Glutamatergic neuron (in vitro differentiated cells): ENCODE measurements around the gene C22orf23. TPM values are rescaled to one million over a fixed set of nuclear protein-coding genes. Genes with fewer than 3 reads are reported as not detected.

Source experiments
- DNase-seq: peaks from one replicate; pipeline ENCODE4 v3.0.0; 2022
- H3K27ac Mint-ChIP-seq: one replicate; pipeline ENCODE4 v1.8.0; 2020; ENCODE audit warnings: mild to moderate bottlenecking, mixed read lengths, inconsistent platforms; ENCODE audit not compliant: unreplicated experiment
- H3K27me3 Mint-ChIP-seq: one replicate; pipeline ENCODE4 v1.8.0; 2020; ENCODE audit warnings: mild to moderate bottlenecking, moderate library complexity, mixed read lengths, inconsistent platforms; ENCODE audit not compliant: unreplicated experiment
- H3K36me3 Mint-ChIP-seq: one replicate; pipeline ENCODE4 v1.8.0; 2020; ENCODE audit warnings: mild to moderate bottlenecking, mixed read lengths, inconsistent platforms; ENCODE audit not compliant: unreplicated experiment
- H3K4me1 Mint-ChIP-seq: one replicate; pipeline ENCODE4 v1.8.0; 2020; ENCODE audit warnings: mild to moderate bottlenecking, low read depth, mixed read lengths, inconsistent platforms; ENCODE audit not compliant: unreplicated experiment
- H3K4me3 Mint-ChIP-seq: one replicate; pipeline ENCODE4 v1.8.0; 2020; ENCODE audit warnings: mild to moderate bottlenecking, mixed read lengths, inconsistent platforms; ENCODE audit not compliant: unreplicated experiment
- H3K9me3 Mint-ChIP-seq: one replicate; pipeline ENCODE4 v1.8.0; 2020; ENCODE audit warnings: mild to moderate bottlenecking, moderate library complexity, mixed read lengths, inconsistent platforms; ENCODE audit not compliant: unreplicated experiment
- CTCF ChIP-seq: fragments of 200-600 bp; sonication (generic); IDR thresholded peaks from one replicate; pipeline ENCODE4 v1.5.0; 2021; ENCODE audit not compliant: partially characterized antibody, unreplicated experiment
- total RNA-seq: library from RNA; stranded (reverse); fragmentation: NEBNext Ultra II Directional; extraction: Animal tissue kit (Norgen Biotek cat#: 25700); gene quantifications from one replicate; pipeline ENCODE4 v1.2.1, GENCODE V29; 2021; ENCODE audit not compliant: unreplicated experiment

C22orf23 gene
- total RNA-seq, 1 donor from 2014 or later, result 0.64 TPM

- DNase-seq, result no peak
- Mint-ChIP-seq H3K27ac (no peak overlapping the region), H3K4me1 (peaks cover 13% of the 10 kb centered on the region), H3K9me3 (peaks cover 6% of the 10 kb centered on the region), H3K27me3 (peaks cover 6% of the 10 kb centered on the region), H3K4me3 (no peak overlapping the region), H3K36me3 (no peaks in the 10 kb centered on the region)
- TF ChIP-seq CTCF, result no peak
Observed at GRCh38 chr22:37929390-37929789, 24.0 kb downstream of the C22orf23 start.

GRCh38 chr22:37927637-37927936 is 25.8 kb downstream of the C22orf23 start:
- no peak for DNase-seq
- TF ChIP-seq CTCF, result no peak
- Mint-ChIP-seq H3K9me3 (peaks cover 4% of the 10 kb centered on the region), H3K36me3 (no peaks in the 10 kb centered on the region), H3K4me1 (peaks cover 11% of the 10 kb centered on the region), H3K27me3 (peaks cover 6% of the 10 kb centered on the region), H3K27ac (no peak overlapping the region), H3K4me3 (no peak overlapping the region)

GRCh38 chr22:37926771-37927636 is 26.4 kb downstream of the C22orf23 start:
- Mint-ChIP-seq H3K36me3 (no peaks in the 10 kb centered on the region), H3K9me3 (peaks cover 4% of the 10 kb centered on the region), H3K4me1 (peaks cover 10% of the 10 kb centered on the region), H3K27ac (no peak overlapping the region), H3K4me3 (no peak overlapping the region), H3K27me3 (peaks cover 6% of the 10 kb centered on the region)
- DNase-seq, result no peak
- TF ChIP-seq CTCF, result no peak

- Mint-ChIP-seq H3K36me3 (no peaks in the 10 kb centered on the region), H3K9me3 (peaks cover 4% of the 10 kb centered on the region), H3K4me1 (peaks cover 7% of the 10 kb centered on the region), H3K27me3 (peaks cover 5% of the 10 kb centered on the region), H3K27ac (no peak overlapping the region), H3K4me3 (no peak overlapping the region)
- TF ChIP-seq CTCF, result no peak
- no peak for DNase-seq
Observed at GRCh38 chr22:37926358-37926757, 27.0 kb downstream of the C22orf23 start.

GRCh38 chr22:37925767-37926166 is 27.6 kb downstream of the C22orf23 start:
- TF ChIP-seq CTCF, result no peak
- Mint-ChIP-seq H3K27ac (no peak overlapping the region), H3K9me3 (peaks cover 4% of the 10 kb centered on the region), H3K4me3 (no peak overlapping the region), H3K36me3 (no peaks in the 10 kb centered on the region), H3K4me1 (peaks cover 7% of the 10 kb centered on the region), H3K27me3 (peaks cover 4% of the 10 kb centered on the region)
- DNase-seq, result no peak
